ENCODE data around the gene ADAMTS15.

Gene ADAMTS15
- long read RNA-seq, donor 1, full-length matches to known transcripts = 3 of 15 reads
- long read RNA-seq, donor 1, partial matches to known transcripts = 12 of 15 reads
- long read RNA-seq, donor 1, other reads (novel, unspliced or antisense) = 0 of 15 reads
- long read RNA-seq, donor 2, full-length matches to known transcripts = 4 of 45 reads
- long read RNA-seq, donor 2, partial matches to known transcripts = 41 of 45 reads
- long read RNA-seq, donor 2, other reads (novel, unspliced or antisense) = 0 of 45 reads
- long read RNA-seq, donor 3, full-length matches to known transcripts = 3 of 19 reads
- long read RNA-seq, donor 3, partial matches to known transcripts = 16 of 19 reads
- long read RNA-seq, donor 3, other reads (novel, unspliced or antisense) = 0 of 19 reads
- long read RNA-seq, donor 4, full-length matches to known transcripts = 3 of 19 reads
- long read RNA-seq, donor 4, partial matches to known transcripts = 16 of 19 reads
- long read RNA-seq, donor 4, other reads (novel, unspliced or antisense) = 0 of 19 reads
- long read RNA-seq, donor 5, full-length matches to known transcripts = 5 of 15 reads
- long read RNA-seq, donor 5, partial matches to known transcripts = 10 of 15 reads
- long read RNA-seq, donor 5, other reads (novel, unspliced or antisense) = 0 of 15 reads
- long read RNA-seq, donor 6, full-length matches to known transcripts = 2 of 30 reads
- long read RNA-seq, donor 6, partial matches to known transcripts = 28 of 30 reads
- long read RNA-seq, donor 6, other reads (novel, unspliced or antisense) = 0 of 30 reads
- long read RNA-seq, donor 7, full-length matches to known transcripts = 2 of 35 reads
- long read RNA-seq, donor 7, partial matches to known transcripts = 33 of 35 reads
- long read RNA-seq, donor 7, other reads (novel, unspliced or antisense) = 0 of 35 reads
- long read RNA-seq, donor 8, full-length matches to known transcripts = 2 of 20 reads
- long read RNA-seq, donor 8, partial matches to known transcripts = 18 of 20 reads
- long read RNA-seq, donor 8, other reads (novel, unspliced or antisense) = 0 of 20 reads

GRCh38 chr11:130448416-130449309 lies at the start of gene ADAMTS15:
Gene ADAMTS15, plus strand, starts transcription at chr11:130448645. Its CDS starts 329 bp downstream, at chr11:130448974.
- peak; percentile 91 for DNase-seq

- DNase-seq = no peak
Observed at GRCh38 chr11:130399196-130399595, 49.2 kb upstream of the ADAMTS15 start.

- no peak for DNase-seq
Observed at GRCh38 chr11:130400781-130401483, 47.5 kb upstream of the ADAMTS15 start.

- no peak for DNase-seq
Observed at GRCh38 chr11:130402570-130402969, 45.9 kb upstream of the ADAMTS15 start.

GRCh38 chr11:130403271-130403804 lies 45.1 kb upstream of the ADAMTS15 start:
- peak; percentile 54 for DNase-seq

GRCh38 chr11:130403967-130404366 lies 44.5 kb upstream of the ADAMTS15 start:
- no peak for DNase-seq

GRCh38 chr11:130404727-130405126 lies 43.7 kb upstream of the ADAMTS15 start:
- DNase-seq = no peak

GRCh38 chr11:130405428-130405827 lies 43.0 kb upstream of the ADAMTS15 start:
- no peak for DNase-seq

GRCh38 chr11:130407978-130408377 lies 40.5 kb upstream of the ADAMTS15 start:
- DNase-seq = no peak

GRCh38 chr11:130408401-130408890 lies 40.0 kb upstream of the ADAMTS15 start:
- DNase-seq = no peak

GRCh38 chr11:130408901-130409300 lies 39.5 kb upstream of the ADAMTS15 start:
- no peak for DNase-seq

- DNase-seq = no peak
Observed at GRCh38 chr11:130409594-130410388, 38.7 kb upstream of the ADAMTS15 start.

GRCh38 chr11:130411223-130411622 lies 37.2 kb upstream of the ADAMTS15 start:
- DNase-seq = no peak

- DNase-seq = no peak
Observed at GRCh38 chr11:130413405-130414106, 34.9 kb upstream of the ADAMTS15 start.

GRCh38 chr11:130414107-130415080 lies 34.1 kb upstream of the ADAMTS15 start:
- DNase-seq = no peak

- peak; percentile 52 for DNase-seq
Observed at GRCh38 chr11:130415731-130416529, 32.5 kb upstream of the ADAMTS15 start.

- no peak for DNase-seq
Observed at GRCh38 chr11:130416530-130416882, 31.9 kb upstream of the ADAMTS15 start.

Measured in right kidney (tissue), 9 donors.